HepG2 (cell line): ENCODE data around the gene HHIPL1. TPM values are rescaled to one million over a fixed set of nuclear protein-coding genes. Genes with fewer than 3 reads are reported as not detected.

Experiments
- ATAC-seq: fragments of 200-7000 bp; cut with Tn5 transposase; 3 replicates; pipeline ENCODE4 v1.9.1; 2020; ENCODE audit warnings: mild to moderate bottlenecking, moderate library complexity
- BruUV-seq: library from RNA; stranded (reverse); fragments of 400-500 nt; replicated peaks from 2 replicates; lab custom pipeline; 2021; lab: Mats Ljungman, UMichigan
- CTCF ChIA-PET: fragments of 300-600 bp; formaldehyde crosslinking; extraction: SDS; loops from one replicate; lab custom pipeline; 2021; ENCODE audit warnings: low total read pairs, inconsistent platforms, low intra/inter-chr PET ratio; lab: Yijun Ruan, JAX
- POLR2A ChIA-PET: fragments of 350-600 bp; sonication (Branson Sonifier 250); formaldehyde crosslinking; loops from one replicate; lab custom pipeline; 2020; ENCODE audit warnings: antibody characterized with exemption, inconsistent platforms; lab: Yijun Ruan, JAX
- DNase-seq: peaks from one replicate; pipeline ENCODE4 v3.0.0-alpha.2; 2015; ENCODE audit warnings: low spot score
- FAIRE-seq: peaks from 3 replicates; lab custom pipeline; 2011; peaks lifted over from hg19 to GRCh38; lab: Jason Lieb, UNC
- H2AFZ ChIP-seq: one replicate; pipeline ENCODE4 v1.6.1; 2011; ENCODE audit warnings: low read length, inconsistent platforms
- H3K27ac ChIP-seq: fragments of 300-600 bp; 3 replicates; pipeline ENCODE4 v1.8.0; 2011; ENCODE audit warnings: mixed run types, mild to moderate bottlenecking, mixed read lengths, low read length, inconsistent platforms; ENCODE audit not compliant: insufficient read depth; ENCODE audit errors: extremely low read length
- H3K27me3 ChIP-seq, 2 experiments: fragments of 200-600 bp in 1 of 2; 2 replicates in 1 of 2; 3 replicates in 1 of 2; pipeline versions ENCODE4 v1.6.0 to v1.8.0; 2011; ENCODE audit warnings: low read length in 2 of 2, mild to moderate bottlenecking in 2 of 2, moderate library complexity in 2 of 2, inconsistent platforms in 1 of 2; ENCODE audit not compliant: insufficient read depth in 2 of 2, control insufficient read depth in 1 of 2
- H3K36me3 ChIP-seq, 2 experiments: fragments of 200-600 bp in 1 of 2; replicated peaks in 1 of 2; 2 replicates in 1 of 2; 3 replicates in 1 of 2; pipeline versions ENCODE4 v1.5.1 to v1.8.0; 2011; ENCODE audit warnings: low read length in 2 of 2, inconsistent platforms in 1 of 2; ENCODE audit not compliant: insufficient read depth in 2 of 2, control insufficient read depth in 1 of 2
- H3K4me1 ChIP-seq: 2 replicates; pipeline ENCODE4 v1.5.1; 2012; ENCODE audit warnings: low read length, inconsistent platforms; ENCODE audit not compliant: insufficient read depth
- H3K4me2 ChIP-seq: 2 replicates; pipeline ENCODE4 v1.6.0; 2011; ENCODE audit warnings: low read depth, low read length, inconsistent platforms
- H3K4me3 ChIP-seq, 3 experiments: fragments of 200-600 bp in 1 of 3; sonication (generic), shearing (Covaris generic) in 1 of 3; replicated peaks in 1 of 3; 2 replicates each; pipeline ENCODE4 v1.5.1; 2011 to 2016; ENCODE audit warnings: low read length in 3 of 3, inconsistent platforms in 2 of 3, low read depth in 2 of 3, mild to moderate bottlenecking in 2 of 3, control low read depth in 1 of 3, mixed read lengths in 1 of 3; ENCODE audit not compliant: insufficient read depth in 1 of 3
- H3K79me2 ChIP-seq: one replicate; pipeline ENCODE4 v1.6.1; 2011; ENCODE audit warnings: low read length, inconsistent platforms; ENCODE audit not compliant: insufficient read depth
- H3K9ac ChIP-seq: 2 replicates; pipeline ENCODE4 v1.6.0; 2011; ENCODE audit warnings: mild to moderate bottlenecking, low read depth, low read length, inconsistent platforms; ENCODE audit not compliant: insufficient read depth
- H3K9me3 ChIP-seq: 2 replicates; pipeline ENCODE4 v1.5.1; 2012; ENCODE audit warnings: mild to moderate bottlenecking, low read length
- H4K20me1 ChIP-seq: 2 replicates; pipeline ENCODE4 v1.6.0; 2011; ENCODE audit warnings: inconsistent platforms, mild to moderate bottlenecking, low read length, moderate library complexity; ENCODE audit not compliant: insufficient read depth
- CBX1 ChIP-seq: IDR thresholded peaks from one replicate; pipeline ENCODE4 v1.6.1; 2016; ENCODE audit warnings: antibody characterized with exemption, low read depth
- FOSL2 ChIP-seq: sonication (generic); formaldehyde crosslinking; IDR thresholded peaks from 2 replicates; pipeline ENCODE4 v1.4.0; 2020; ENCODE audit warnings: missing genetic modification reagents
- SALL2 ChIP-seq: sonication (generic); formaldehyde crosslinking; IDR thresholded peaks from 2 replicates; pipeline ENCODE4 v1.8.1; 2023; ENCODE audit warnings: mild to moderate bottlenecking, missing genetic modification reagents, inconsistent platforms
- SAP130 ChIP-seq: IDR thresholded peaks from 2 replicates; pipeline ENCODE4 v1.6.1; 2016; ENCODE audit warnings: low read depth
- TRIM24 ChIP-seq: sonication (generic); formaldehyde crosslinking; IDR thresholded peaks from 2 replicates; pipeline ENCODE4 v1.8.0; 2022; ENCODE audit warnings: mild to moderate bottlenecking, missing genetic modification reagents
- ZNF253 ChIP-seq: sonication (generic); formaldehyde crosslinking; IDR thresholded peaks from 2 replicates; pipeline ENCODE4 v1.8.0; 2022; ENCODE audit warnings: mild to moderate bottlenecking, missing genetic modification reagents, borderline replicate concordance
- ZNF30 ChIP-seq: sonication (generic); formaldehyde crosslinking; IDR thresholded peaks from 2 replicates; pipeline ENCODE4 v1.5.0; 2020; ENCODE audit warnings: mild to moderate bottlenecking, missing genetic modification reagents
- ZNF326 ChIP-seq: sonication (generic); formaldehyde crosslinking; IDR thresholded peaks from 2 replicates; pipeline ENCODE4 v1.4.0; 2020; ENCODE audit warnings: missing genetic modification reagents, borderline replicate concordance
- ZNF550 ChIP-seq: sonication (generic); formaldehyde crosslinking; IDR thresholded peaks from 2 replicates; pipeline ENCODE4 v1.4.0; 2020; ENCODE audit warnings: mild to moderate bottlenecking, missing genetic modification reagents, borderline replicate concordance
- WGBS: methylation state at CpG from one replicate; pipeline ENCODE4 v1.1.6; 2017; ENCODE audit warnings: low lambda C conversion rate; 5-methylcytosine and 5-hydroxymethylcytosine counted together
- in situ Hi-C: cut with HindIII; loops from 2 replicates; pipeline ENCODE4 v1.10.0; 2017; ENCODE audit warnings: low pct_unique_long_range_greater_than_20kb; ENCODE audit not compliant: extremely low pct_ligation_motif_present
- intact Hi-C: fragments of 100-400 bp; cut with micrococcal nuclease; formaldehyde crosslinking; loops from one replicate; pipeline ENCODE4 v1.10.0; 2022; ENCODE audit not compliant: unreplicated experiment
- polyA plus RNA-seq, 8 experiments: library from polyadenylated mRNA; depleted of rRNA in 3 of 8; stranded (reverse) in 7 of 8; unstranded in 1 of 8; fragments of >200 nt; fragmentation: Illumina TruSeq in 4 of 8; extraction: Trizol in 4 of 8; gene quantifications; 2 replicates each; pipeline versions ENCODE4 v1.2.1 to v1.2.3, GENCODE V29; 2011 to 2016; ENCODE audit warnings: low read depth in 4 of 8, missing spikeins in 1 of 8, mixed read lengths in 1 of 8; ENCODE audit not compliant: insufficient read depth in 1 of 8
- total RNA-seq, 5 experiments: library from RNA; depleted of rRNA; stranded (reverse); fragments of >200 nt; fragmentation: Illumina TruSeq; extraction: Trizol; gene quantifications; 2 replicates each; pipeline ENCODE4 v1.2.3, GENCODE V29; 2016; ENCODE audit warnings: low read depth in 1 of 5
- TF ChIP-seq, protein P1 (sequence below): sonication (generic); formaldehyde crosslinking; IDR thresholded peaks from 2 replicates; pipeline ENCODE4 v1.4.0; 2020; ENCODE audit warnings: mild to moderate bottlenecking, missing genetic modification reagents
- TF ChIP-seq, protein P2 (sequence below): sonication (generic); formaldehyde crosslinking; IDR thresholded peaks from 2 replicates; pipeline ENCODE4 v1.4.0; 2020; ENCODE audit warnings: missing genetic modification reagents
- TF ChIP-seq, protein P3 (sequence below): sonication (generic); formaldehyde crosslinking; IDR thresholded peaks from 2 replicates; pipeline ENCODE4 v1.4.0; 2020; ENCODE audit warnings: missing genetic modification reagents, low read depth, mild to moderate bottlenecking, borderline replicate concordance

The HHIPL1 gene
- total and polyA plus RNA-seq, 2 of the 13 experiments (the other 11 are each of a cell fraction or from before 2014, with no cell fraction given): not detected

DNA sequence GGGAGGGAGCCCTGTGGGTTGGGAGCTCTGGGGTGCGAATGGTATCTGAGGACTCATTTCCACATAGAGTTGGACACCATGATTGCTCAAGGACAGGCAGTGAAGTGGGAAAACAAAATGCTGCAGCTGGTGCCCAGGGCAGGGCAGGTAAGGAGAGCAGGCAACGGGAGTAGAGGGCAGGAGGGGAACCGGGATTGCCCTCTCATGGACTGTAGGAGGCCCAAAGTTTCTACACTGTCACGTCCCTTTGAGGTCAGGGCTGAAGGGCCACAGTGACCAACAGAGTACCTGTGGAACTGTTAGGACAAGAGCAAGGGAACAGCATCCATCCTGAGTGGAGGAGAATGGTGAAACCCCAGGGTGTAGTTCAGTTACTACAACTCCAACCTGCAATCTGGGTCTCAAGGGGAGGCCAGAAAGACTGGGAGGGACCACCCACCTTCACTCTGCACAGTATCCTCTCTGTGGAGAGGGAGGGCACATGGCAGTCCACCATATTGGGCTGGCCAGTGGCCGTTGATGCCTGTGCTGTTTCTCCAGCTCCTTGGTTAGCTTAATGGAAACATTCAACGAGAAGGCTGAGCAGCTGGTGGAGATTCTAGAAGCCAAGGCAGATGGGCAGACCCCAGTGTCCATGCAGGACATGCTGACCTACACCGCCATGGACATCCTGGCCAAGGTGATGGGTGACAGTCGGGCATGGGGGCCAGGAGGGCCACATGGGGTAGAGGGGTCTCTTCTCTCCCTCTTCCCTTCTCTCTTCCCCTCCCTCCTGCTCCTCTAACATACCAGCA, 61.4 kb downstream of the HHIPL1 start (continued):
- TF ChIP-seq TRIM24 (CRISPR knock-in tag) (no peak), SALL2 (CRISPR knock-in tag) (no peak), ZNF253 (CRISPR knock-in tag) (no peak), SAP130 (CRISPR knock-in tag) (no peak), FOSL2 (no peak), CBX1 (no peak)
- TF ChIP-seq, protein P1, sequence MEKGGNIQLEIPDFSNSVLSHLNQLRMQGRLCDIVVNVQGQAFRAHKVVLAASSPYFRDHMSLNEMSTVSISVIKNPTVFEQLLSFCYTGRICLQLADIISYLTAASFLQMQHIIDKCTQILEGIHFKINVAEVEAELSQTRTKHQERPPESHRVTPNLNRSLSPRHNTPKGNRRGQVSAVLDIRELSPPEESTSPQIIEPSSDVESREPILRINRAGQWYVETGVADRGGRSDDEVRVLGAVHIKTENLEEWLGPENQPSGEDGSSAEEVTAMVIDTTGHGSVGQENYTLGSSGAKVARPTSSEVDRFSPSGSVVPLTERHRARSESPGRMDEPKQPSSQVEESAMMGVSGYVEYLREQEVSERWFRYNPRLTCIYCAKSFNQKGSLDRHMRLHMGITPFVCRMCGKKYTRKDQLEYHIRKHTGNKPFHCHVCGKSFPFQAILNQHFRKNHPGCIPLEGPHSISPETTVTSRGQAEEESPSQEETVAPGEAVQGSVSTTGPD (CRISPR knock-in tag): no peak

DNA sequence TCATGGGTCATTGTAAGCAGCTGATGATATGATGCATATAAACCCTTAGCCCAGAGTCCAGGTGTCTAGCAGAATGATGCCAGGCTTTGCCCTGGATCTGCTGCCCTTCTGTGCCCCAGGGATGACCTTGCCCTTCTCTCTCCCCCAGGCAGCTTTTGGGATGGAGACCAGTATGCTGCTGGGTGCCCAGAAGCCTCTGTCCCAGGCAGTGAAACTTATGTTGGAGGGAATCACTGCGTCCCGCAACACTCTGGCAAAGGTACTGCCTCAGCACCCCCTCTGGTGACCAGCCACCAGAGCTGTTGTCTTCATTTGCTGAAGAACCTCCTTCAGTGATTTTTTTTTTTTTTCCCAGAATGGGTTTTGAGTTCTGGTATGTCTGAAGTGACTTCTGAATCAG, 62.5 kb downstream of the HHIPL1 start:
- WGBS: 0% methylated on average over 2 of the region's 2 CpGs
- Histone ChIP-seq H3K27ac (no peak overlapping the region), H2AFZ (no peak overlapping the region), H3K9me3 (peaks cover 16% of the 10 kb centered on the region), H3K4me1 (no peaks in the 10 kb centered on the region), H3K4me3 (no peak overlapping the region), H3K4me2 (no peak overlapping the region), H3K36me3 (no peaks in the 10 kb centered on the region), H3K27me3 (no peaks in the 10 kb centered on the region; a peak in 2 of 5 replicates), H4K20me1 (no peaks in the 10 kb centered on the region), H3K9ac (no peak overlapping the region), H3K79me2 (no peaks in the 10 kb centered on the region)
- no peak for FAIRE-seq
- intact Hi-C loops (no loop called here), in situ Hi-C loops (no loop called here)
- BruUV-seq: no TSS peak
- ATAC-seq: no peak
- DNase-seq: no peak
- ChIA-PET CTCF (no interaction called here), POLR2A (no interaction called here)
- TF ChIP-seq ZNF550 (CRISPR knock-in tag) (no peak), ZNF326 (no peak), SALL2 (CRISPR knock-in tag) (no peak), ZNF30 (CRISPR knock-in tag) (no peak)
- TF ChIP-seq, protein P2, sequence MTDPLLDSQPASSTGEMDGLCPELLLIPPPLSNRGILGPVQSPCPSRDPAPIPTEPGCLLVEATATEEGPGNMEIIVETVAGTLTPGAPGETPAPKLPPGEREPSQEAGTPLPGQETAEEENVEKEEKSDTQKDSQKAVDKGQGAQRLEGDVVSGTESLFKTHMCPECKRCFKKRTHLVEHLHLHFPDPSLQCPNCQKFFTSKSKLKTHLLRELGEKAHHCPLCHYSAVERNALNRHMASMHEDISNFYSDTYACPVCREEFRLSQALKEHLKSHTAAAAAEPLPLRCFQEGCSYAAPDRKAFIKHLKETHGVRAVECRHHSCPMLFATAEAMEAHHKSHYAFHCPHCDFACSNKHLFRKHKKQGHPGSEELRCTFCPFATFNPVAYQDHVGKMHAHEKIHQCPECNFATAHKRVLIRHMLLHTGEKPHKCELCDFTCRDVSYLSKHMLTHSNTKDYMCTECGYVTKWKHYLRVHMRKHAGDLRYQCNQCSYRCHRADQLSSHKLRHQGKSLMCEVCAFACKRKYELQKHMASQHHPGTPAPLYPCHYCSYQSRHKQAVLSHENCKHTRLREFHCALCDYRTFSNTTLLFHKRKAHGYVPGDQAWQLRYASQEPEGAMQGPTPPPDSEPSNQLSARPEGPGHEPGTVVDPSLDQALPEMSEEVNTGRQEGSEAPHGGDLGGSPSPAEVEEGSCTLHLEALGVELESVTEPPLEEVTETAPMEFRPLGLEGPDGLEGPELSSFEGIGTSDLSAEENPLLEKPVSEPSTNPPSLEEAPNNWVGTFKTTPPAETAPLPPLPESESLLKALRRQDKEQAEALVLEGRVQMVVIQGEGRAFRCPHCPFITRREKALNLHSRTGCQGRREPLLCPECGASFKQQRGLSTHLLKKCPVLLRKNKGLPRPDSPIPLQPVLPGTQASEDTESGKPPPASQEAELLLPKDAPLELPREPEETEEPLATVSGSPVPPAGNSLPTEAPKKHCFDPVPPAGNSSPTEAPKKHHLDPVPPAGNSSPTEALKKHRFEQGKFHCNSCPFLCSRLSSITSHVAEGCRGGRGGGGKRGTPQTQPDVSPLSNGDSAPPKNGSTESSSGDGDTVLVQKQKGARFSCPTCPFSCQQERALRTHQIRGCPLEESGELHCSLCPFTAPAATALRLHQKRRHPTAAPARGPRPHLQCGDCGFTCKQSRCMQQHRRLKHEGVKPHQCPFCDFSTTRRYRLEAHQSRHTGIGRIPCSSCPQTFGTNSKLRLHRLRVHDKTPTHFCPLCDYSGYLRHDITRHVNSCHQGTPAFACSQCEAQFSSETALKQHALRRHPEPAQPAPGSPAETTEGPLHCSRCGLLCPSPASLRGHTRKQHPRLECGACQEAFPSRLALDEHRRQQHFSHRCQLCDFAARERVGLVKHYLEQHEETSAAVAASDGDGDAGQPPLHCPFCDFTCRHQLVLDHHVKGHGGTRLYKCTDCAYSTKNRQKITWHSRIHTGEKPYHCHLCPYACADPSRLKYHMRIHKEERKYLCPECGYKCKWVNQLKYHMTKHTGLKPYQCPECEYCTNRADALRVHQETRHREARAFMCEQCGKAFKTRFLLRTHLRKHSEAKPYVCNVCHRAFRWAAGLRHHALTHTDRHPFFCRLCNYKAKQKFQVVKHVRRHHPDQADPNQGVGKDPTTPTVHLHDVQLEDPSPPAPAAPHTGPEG (CRISPR knock-in tag): no peak
- TF ChIP-seq, protein P3, sequence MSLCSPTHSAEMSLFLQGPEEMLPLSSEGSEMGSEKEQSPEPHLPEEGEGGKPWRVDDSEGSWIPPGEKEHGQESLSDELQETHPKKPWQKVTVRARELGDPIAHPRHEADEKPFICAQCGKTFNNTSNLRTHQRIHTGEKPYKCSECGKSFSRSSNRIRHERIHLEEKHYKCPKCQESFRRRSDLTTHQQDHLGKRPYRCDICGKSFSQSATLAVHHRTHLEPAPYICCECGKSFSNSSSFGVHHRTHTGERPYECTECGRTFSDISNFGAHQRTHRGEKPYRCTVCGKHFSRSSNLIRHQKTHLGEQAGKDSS (CRISPR knock-in tag): no peak
